SH-SY5Y (cell line): ENCODE results near the gene GDF7.

Source experiments
- GATA2 ChIP-seq: IDR thresholded peaks from 2 replicates; pipeline ENCODE4 v1.6.1; 2011; ENCODE audit warnings: mild to moderate bottlenecking, low read depth, low read length
- GATA3 ChIP-seq: IDR thresholded peaks from 2 replicates; pipeline ENCODE4 v1.6.1; 2011; ENCODE audit warnings: low read depth, mild to moderate bottlenecking, low read length, moderate library complexity

GRCh38 chr2:20642055-20642971, 24.6 kb upstream of the GDF7 start:
- TF ChIP-seq GATA2 (no peak), GATA3 (no peak)
